Tibial nerve (tissue), 4 donors: ENCODE results near the gene CAPZA3. TPM values are rescaled to one million over a fixed set of nuclear protein-coding genes. Genes with fewer than 3 reads are reported as not detected.

Experiments used
- DNase-seq, 2 donors: peaks; one replicate each; pipeline ENCODE4 v3.0.0-alpha.2; 2019; ENCODE audit warnings: low spot score in 2 of 2
- H3K27ac ChIP-seq, 4 donors: fragments of 200-600 bp; sonication (generic) in 3 of 4; one replicate each; pipeline ENCODE4 v1.5.1; 2017 to 2019; ENCODE audit warnings: mild to moderate bottlenecking in 1 of 4
- H3K27me3 ChIP-seq, 2 donors: fragments of 200-600 bp; sonication (generic) in 1 of 2; one replicate each; pipeline versions ENCODE4 v1.5.1 to v1.6.0; 2017 to 2019
- H3K36me3 ChIP-seq, 3 donors: fragments of 200-600 bp; sonication (generic); one replicate each; pipeline ENCODE4 v1.5.1; 2018 to 2019
- H3K4me1 ChIP-seq, 4 donors: fragments of 200-600 bp; sonication (generic) in 3 of 4; one replicate each; pipeline ENCODE4 v1.5.1; 2017 to 2019
- H3K4me3 ChIP-seq, 4 donors: fragments of 200-600 bp; sonication (generic) in 3 of 4; one replicate each; pipeline ENCODE4 v1.5.1; 2017 to 2019; ENCODE audit warnings: mild to moderate bottlenecking in 1 of 4, moderate library complexity in 1 of 4
- H3K9me3 ChIP-seq, 4 donors: fragments of 200-600 bp; sonication (generic) in 3 of 4; one replicate each; pipeline ENCODE4 v1.5.1; 2017 to 2019
- EP300 ChIP-seq, 2 donors: sonication (generic); formaldehyde crosslinking; IDR thresholded peaks; one replicate each; pipeline ENCODE4 v1.6.1; 2017; ENCODE audit warnings: antibody characterized with exemption in 2 of 2, mild to moderate bottlenecking in 1 of 2
- POLR2A ChIP-seq, 2 donors: fragments of 450-650 bp; IDR thresholded peaks; one replicate each; pipeline ENCODE4 v1.6.1; 2017; ENCODE audit warnings: antibody characterized with exemption in 2 of 2, mild to moderate bottlenecking in 2 of 2, moderate library complexity in 2 of 2
- WGBS, 2 donors: methylation state at CpG; one replicate each; pipeline ENCODE4 v1.1.5; 2018; 5-methylcytosine and 5-hydroxymethylcytosine counted together
- total RNA-seq, 4 donors: library from RNA; depleted of rRNA; stranded (reverse); fragments of >200 nt; gene quantifications; one replicate each; pipeline ENCODE4 v1.1.0, GENCODE V29; 2016
- TF ChIP-seq, protein P1 (sequence below), 5 experiments: fragments of 200-600 bp in 3 of 5; fragments of 450-650 bp in 2 of 5; sonication (generic) in 3 of 5; IDR thresholded peaks; one replicate each; pipeline ENCODE4 v1.5.1; 2016 to 2019; ENCODE audit warnings: antibody characterized with exemption in 5 of 5, mild to moderate bottlenecking in 3 of 5, moderate library complexity in 2 of 5

CAPZA3 gene
- total RNA-seq, 4 donors from 2014 or later = not detected

DNA sequence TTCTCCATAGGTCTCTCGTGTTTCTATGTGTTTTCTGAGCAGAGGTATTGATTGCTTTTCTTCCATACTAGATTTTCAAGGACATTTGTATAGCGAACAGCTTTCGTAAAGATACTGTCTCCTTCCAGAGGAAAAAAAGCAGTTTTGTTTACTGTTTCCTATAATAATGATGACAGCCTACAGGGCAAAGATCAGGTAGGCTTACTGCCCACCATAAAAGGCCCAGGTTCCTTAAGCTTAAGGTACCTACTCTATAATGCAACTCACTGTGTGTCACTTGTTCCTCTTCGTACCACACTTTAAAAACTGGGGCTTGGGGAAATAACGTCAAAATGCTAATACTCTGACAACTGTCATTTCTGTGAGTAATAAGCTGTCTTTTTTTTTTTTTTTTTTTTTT, 6.8 kb upstream of the CAPZA3 start:
- Histone ChIP-seq H3K27ac (no peak overlapping the region), H3K27me3 (no peaks in the 10 kb centered on the region), H3K9me3 (peaks cover 0 to 12% (median 4%) of the 10 kb centered on the region in 4 donors), H3K36me3 (no peaks in the 10 kb centered on the region), H3K4me1 (no peaks in the 10 kb centered on the region), H3K4me3 (no peak overlapping the region)
- no peak for DNase-seq
- TF ChIP-seq EP300 (IDR thresholded peaks at IDR 0.05) (no peak), POLR2A (IDR thresholded peaks at IDR 0.05) (no peak)
- TF ChIP-seq, protein P1, sequence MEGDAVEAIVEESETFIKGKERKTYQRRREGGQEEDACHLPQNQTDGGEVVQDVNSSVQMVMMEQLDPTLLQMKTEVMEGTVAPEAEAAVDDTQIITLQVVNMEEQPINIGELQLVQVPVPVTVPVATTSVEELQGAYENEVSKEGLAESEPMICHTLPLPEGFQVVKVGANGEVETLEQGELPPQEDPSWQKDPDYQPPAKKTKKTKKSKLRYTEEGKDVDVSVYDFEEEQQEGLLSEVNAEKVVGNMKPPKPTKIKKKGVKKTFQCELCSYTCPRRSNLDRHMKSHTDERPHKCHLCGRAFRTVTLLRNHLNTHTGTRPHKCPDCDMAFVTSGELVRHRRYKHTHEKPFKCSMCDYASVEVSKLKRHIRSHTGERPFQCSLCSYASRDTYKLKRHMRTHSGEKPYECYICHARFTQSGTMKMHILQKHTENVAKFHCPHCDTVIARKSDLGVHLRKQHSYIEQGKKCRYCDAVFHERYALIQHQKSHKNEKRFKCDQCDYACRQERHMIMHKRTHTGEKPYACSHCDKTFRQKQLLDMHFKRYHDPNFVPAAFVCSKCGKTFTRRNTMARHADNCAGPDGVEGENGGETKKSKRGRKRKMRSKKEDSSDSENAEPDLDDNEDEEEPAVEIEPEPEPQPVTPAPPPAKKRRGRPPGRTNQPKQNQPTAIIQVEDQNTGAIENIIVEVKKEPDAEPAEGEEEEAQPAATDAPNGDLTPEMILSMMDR (IDR thresholded peaks at IDR 0.05) = no peak
- WGBS, 2 donors = 76 to 89% methylated on average over 5 of the region's 5 CpGs

DNA sequence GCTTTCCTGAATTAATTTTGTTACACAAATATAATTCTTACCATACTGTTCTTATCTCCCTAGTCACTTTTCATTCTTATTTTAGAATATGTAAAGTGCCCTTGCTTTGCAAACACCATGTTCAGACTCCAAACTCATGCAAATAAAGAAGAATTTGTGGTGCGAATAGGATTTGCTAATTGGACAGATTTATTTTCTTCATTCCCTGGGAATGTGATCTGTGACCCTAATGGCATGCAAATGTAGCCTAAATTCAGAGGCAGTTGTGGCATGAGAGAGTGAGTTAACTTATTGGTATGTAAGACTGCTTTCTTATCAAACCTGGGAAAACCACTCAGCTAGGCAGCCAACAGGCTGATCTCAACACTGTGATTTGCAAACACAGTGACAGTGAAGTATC, 10.0 kb downstream of the CAPZA3 start:
- H3K27ac ChIP-seq = no peak overlapping the region
- no peaks in the 10 kb centered on the region for H3K9me3 ChIP-seq
- no peaks in the 10 kb centered on the region for H3K36me3 ChIP-seq
- TF ChIP-seq, protein P1 (IDR thresholded peaks at IDR 0.05) = no peak
- no peaks in the 10 kb centered on the region for H3K27me3 ChIP-seq
- 37 to 43% methylated on average over 1 of the region's 1 CpG for WGBS, 2 donors
- H3K4me1 ChIP-seq = no peaks in the 10 kb centered on the region
- H3K4me3 ChIP-seq = no peak overlapping the region
- no peak for DNase-seq

DNA sequence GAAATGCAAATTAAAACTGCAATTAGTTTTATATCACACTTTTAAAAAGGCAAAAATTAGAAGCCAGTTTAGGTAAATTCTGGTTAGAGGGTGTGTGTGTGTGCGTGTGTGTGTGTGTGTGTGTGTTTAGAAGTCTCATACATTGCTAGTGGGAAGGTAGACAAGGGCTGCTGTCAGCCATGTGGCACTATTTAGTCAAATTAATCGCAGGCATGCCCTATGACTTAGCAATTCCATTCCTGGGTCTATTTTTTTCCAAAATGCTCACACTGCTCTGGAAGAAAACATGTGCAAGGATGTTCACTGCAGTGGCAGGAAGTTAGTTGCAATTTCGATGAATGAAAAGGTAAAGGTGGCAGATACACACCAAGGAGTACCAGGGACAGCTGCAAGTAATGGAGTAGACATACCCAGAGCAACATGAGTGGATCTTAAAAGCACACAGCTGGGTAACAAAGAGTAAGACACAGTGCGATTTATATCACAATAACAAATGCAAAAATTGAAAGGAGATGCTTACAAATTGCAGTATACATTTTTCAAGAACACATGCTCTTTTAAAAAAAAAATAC, 11.6 kb downstream of the CAPZA3 start:
- Histone ChIP-seq H3K4me1 (no peaks in the 10 kb centered on the region), H3K27ac (no peak overlapping the region), H3K4me3 (no peak overlapping the region), H3K27me3 (no peaks in the 10 kb centered on the region), H3K36me3 (no peaks in the 10 kb centered on the region), H3K9me3 (no peaks in the 10 kb centered on the region)
- no peak for DNase-seq
- WGBS, 2 donors = 66 to 69% methylated on average over 4 of the region's 4 CpGs
- no peak for TF ChIP-seq POLR2A (IDR thresholded peaks at IDR 0.05)
- no peak for TF ChIP-seq EP300 (IDR thresholded peaks at IDR 0.05)
- TF ChIP-seq, protein P1 (IDR thresholded peaks at IDR 0.05) = no peak

DNA sequence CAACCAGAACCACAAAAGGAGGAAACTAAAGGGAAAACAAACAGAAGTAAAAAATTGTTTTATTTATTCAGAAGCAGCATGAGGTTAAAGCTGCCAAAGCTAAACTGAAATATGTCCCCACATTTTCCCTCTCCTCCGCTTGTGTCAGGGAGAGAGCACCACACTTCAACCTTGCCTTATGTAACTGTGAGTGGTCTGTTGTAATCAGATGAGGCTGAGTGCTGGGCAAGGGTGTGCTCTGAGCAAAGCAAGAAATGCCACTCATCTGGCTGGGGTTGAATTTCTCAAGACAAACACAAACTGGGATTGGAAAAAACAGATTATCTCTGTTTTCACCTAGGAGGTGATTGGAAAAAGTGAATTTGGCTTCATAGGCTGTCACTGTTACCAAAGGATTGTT, 12.2 kb downstream of the CAPZA3 start:
- no peak overlapping the region for H3K4me3 ChIP-seq
- H3K4me1 ChIP-seq = no peaks in the 10 kb centered on the region
- TF ChIP-seq EP300 (IDR thresholded peaks at IDR 0.05) = no peak
- TF ChIP-seq, protein P1 (IDR thresholded peaks at IDR 0.05) = no peak
- no peak for TF ChIP-seq POLR2A (IDR thresholded peaks at IDR 0.05)
- no peaks in the 10 kb centered on the region for H3K27me3 ChIP-seq
- 57 to 70% methylated on average over 1 of the region's 1 CpG for WGBS, 2 donors
- DNase-seq = no peak
- H3K36me3 ChIP-seq = no peaks in the 10 kb centered on the region
- no peaks in the 10 kb centered on the region for H3K9me3 ChIP-seq
- no peak overlapping the region for H3K27ac ChIP-seq

DNA sequence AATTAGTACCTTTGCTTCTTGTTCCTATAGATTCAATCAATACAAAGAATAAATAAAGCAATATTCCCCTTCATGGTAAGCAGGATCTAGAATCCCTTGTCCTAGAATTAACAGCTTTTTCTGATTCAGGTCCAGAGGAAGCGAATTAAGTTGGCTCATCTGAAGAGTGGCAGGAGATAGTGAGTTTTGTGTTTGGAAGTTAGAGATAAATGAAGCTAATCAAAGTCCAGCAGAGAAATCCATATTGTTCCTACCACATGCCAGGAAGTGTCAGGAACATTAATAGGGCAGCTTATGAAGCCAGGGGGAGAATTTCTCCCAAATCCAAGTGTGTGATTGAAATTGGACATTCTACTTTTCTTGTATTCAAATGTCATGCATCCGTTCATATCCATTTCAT, 13.9 kb downstream of the CAPZA3 start:
- 70 to 88% methylated on average over 2 of the region's 2 CpGs for WGBS, 2 donors
- Histone ChIP-seq H3K4me3 (no peak overlapping the region), H3K4me1 (no peaks in the 10 kb centered on the region), H3K27me3 (no peaks in the 10 kb centered on the region), H3K36me3 (no peaks in the 10 kb centered on the region), H3K27ac (no peak overlapping the region), H3K9me3 (no peaks in the 10 kb centered on the region)
- TF ChIP-seq POLR2A (IDR thresholded peaks at IDR 0.05) (no peak), EP300 (IDR thresholded peaks at IDR 0.05) (no peak)
- no peak for DNase-seq
